Measurements from ENCODE around the gene QSOX2.

The QSOX2 gene

GRCh38 chr9:136258786-136259516 lies 13.3 kb upstream of the QSOX2 start:
- DNase-seq (ENCODE audit: low read depth), result no peak
- H3K4me3 ChIP-seq (ENCODE audit: low read depth, low read length), result no peak overlapping the region
- TF ChIP-seq CTCF (IDR thresholded peaks at IDR 0.05; ENCODE audit: control insufficient read depth, extremely low read depth, insufficient read depth), result no peak

- no peak for TF ChIP-seq CTCF (IDR thresholded peaks at IDR 0.05; ENCODE audit: control insufficient read depth, extremely low read depth, insufficient read depth)
- H3K4me3 ChIP-seq (ENCODE audit: low read depth, low read length), result no peak overlapping the region
- DNase-seq (ENCODE audit: low read depth), result no peak
These were observed 12.7 kb upstream of the QSOX2 start for GRCh38 chr9:136258299-136258625.

- DNase-seq (ENCODE audit: low read depth), result no peak
- no peak overlapping the region for H3K4me3 ChIP-seq (ENCODE audit: low read depth, low read length)
- TF ChIP-seq CTCF (IDR thresholded peaks at IDR 0.05; ENCODE audit: control insufficient read depth, extremely low read depth, insufficient read depth), result no peak
These were observed 12.0 kb upstream of the QSOX2 start for GRCh38 chr9:136257381-136258298.

- no peak overlapping the region for H3K4me3 ChIP-seq (ENCODE audit: low read depth, low read length)
- peak; percentile 33 for TF ChIP-seq CTCF (IDR thresholded peaks at IDR 0.05; ENCODE audit: control insufficient read depth, extremely low read depth, insufficient read depth)
- DNase-seq (ENCODE audit: low read depth), result no peak
These were observed 10.6 kb upstream of the QSOX2 start for GRCh38 chr9:136255896-136256890.

- no peak for DNase-seq (ENCODE audit: low read depth)
- no peak overlapping the region for H3K4me3 ChIP-seq (ENCODE audit: low read depth, low read length)
- TF ChIP-seq CTCF (IDR thresholded peaks at IDR 0.05; ENCODE audit: control insufficient read depth, extremely low read depth, insufficient read depth), result no peak
These were observed 9.5 kb upstream of the QSOX2 start for GRCh38 chr9:136255166-136255538.

- no peak overlapping the region for H3K4me3 ChIP-seq (ENCODE audit: low read depth, low read length)
- DNase-seq (ENCODE audit: low read depth), result no peak
- TF ChIP-seq CTCF (IDR thresholded peaks at IDR 0.05; ENCODE audit: control insufficient read depth, extremely low read depth, insufficient read depth), result no peak
These were observed 9.0 kb upstream of the QSOX2 start for GRCh38 chr9:136254381-136255165.
